ENCODE results near the gene CLEC10A. TPM values are rescaled to one million over a fixed set of nuclear protein-coding genes. Genes with fewer than 3 reads are reported as not detected.
A peak's percentile ranks its signal among the peaks of the same experiment; 100 is the strongest.
"Not testable (repeated sequence)": the region's sequence is repeated elsewhere in the genome, so short reads cannot be mapped to it uniquely, and the experiment has no call there.

Gene CLEC10A
- total and polyA plus RNA-seq, 8 donors = 2.0 to 9.6 (median 3.6) TPM

GRCh38 chr17:7098802-7099459 is 18.9 kb upstream of the CLEC10A start:
- H3K27ac ChIP-seq = no peak overlapping the region
- H3K4me1 ChIP-seq = peaks cover 0 to 24% of the 10 kb centered on the region in 2 donors
- H3K27me3 ChIP-seq = peaks cover 0 to 19% of the 10 kb centered on the region in 2 donors
- ATAC-seq (peak; percentile 44), DNase-seq (peak in 1 of 4 donors; percentile 30)
- intact Hi-C loops (cut with DNase I) = no loop called here
- no peak for TF ChIP-seq CTCF (IDR thresholded peaks at IDR 0.05)
- H3K4me3 ChIP-seq = no peak overlapping the region
- H3K36me3 ChIP-seq = no peaks in the 10 kb centered on the region
- H3K9me3 ChIP-seq = no peaks in the 10 kb centered on the region

GRCh38 chr17:7097940-7098339 is 17.9 kb upstream of the CLEC10A start:
- ATAC-seq (no peak), DNase-seq (no peak)
- H3K4me3 ChIP-seq = no peak overlapping the region
- H3K9me3 ChIP-seq = no peaks in the 10 kb centered on the region
- no peak overlapping the region for H3K27ac ChIP-seq
- peaks cover 0 to 31% of the 10 kb centered on the region in 2 donors for H3K4me1 ChIP-seq
- no peak for TF ChIP-seq CTCF (IDR thresholded peaks at IDR 0.05)
- intact Hi-C loops (cut with DNase I) = no loop called here
- H3K27me3 ChIP-seq = peaks cover 0 to 11% of the 10 kb centered on the region in 2 donors
- no peaks in the 10 kb centered on the region for H3K36me3 ChIP-seq

GRCh38 chr17:7095625-7096024 is 15.6 kb upstream of the CLEC10A start:
- TF ChIP-seq CTCF (IDR thresholded peaks at IDR 0.05) = no peak
- Histone ChIP-seq H3K4me1 (peaks cover 0 to 31% of the 10 kb centered on the region in 2 donors), H3K36me3 (no peaks in the 10 kb centered on the region), H3K9me3 (no peaks in the 10 kb centered on the region), H3K27ac (peak overlapping the region in 1 of 2 donors; percentile 70), H3K4me3 (no peak overlapping the region), H3K27me3 (peaks cover 0 to 2% of the 10 kb centered on the region in 2 donors)
- ATAC-seq (no peak), DNase-seq (no peak)
- intact Hi-C loops (cut with DNase I) = no loop called here

- H3K36me3 ChIP-seq = no peaks in the 10 kb centered on the region
- no peak for TF ChIP-seq CTCF (IDR thresholded peaks at IDR 0.05)
- H3K4me1 ChIP-seq = peaks cover 0 to 31% of the 10 kb centered on the region in 2 donors
- DNase-seq (no peak), ATAC-seq (peak; percentile 14)
- peak overlapping the region; percentile 7 to 70 for H3K27ac ChIP-seq
- no peaks in the 10 kb centered on the region for H3K9me3 ChIP-seq
- no peak overlapping the region for H3K4me3 ChIP-seq
- no peaks in the 10 kb centered on the region for H3K27me3 ChIP-seq
- intact Hi-C loops (cut with DNase I) = no loop called here
Observed at GRCh38 chr17:7094652-7095019, 14.6 kb upstream of the CLEC10A start.

GRCh38 chr17:7091311-7092005 is 11.4 kb upstream of the CLEC10A start:
- DNase-seq; H3K27ac ChIP-seq; H3K4me3 ChIP-seq; H3K36me3 ChIP-seq; H3K9me3 ChIP-seq; intact Hi-C loops (cut with DNase I); ATAC-seq; H3K27me3 ChIP-seq: not testable (repeated sequence)
- H3K4me1 ChIP-seq = peaks cover 0 to 25% of the 10 kb centered on the region in 2 donors

GRCh38 chr17:7089570-7089969 is 9.5 kb upstream of the CLEC10A start:
- H3K27me3 ChIP-seq; H3K4me3 ChIP-seq; DNase-seq; H3K4me1 ChIP-seq; intact Hi-C loops (cut with DNase I); H3K9me3 ChIP-seq; H3K27ac ChIP-seq; H3K36me3 ChIP-seq; ATAC-seq: not testable (repeated sequence)

GRCh38 chr17:7088442-7088841 is 8.4 kb upstream of the CLEC10A start:
- ATAC-seq; intact Hi-C loops (cut with DNase I); H3K4me1 ChIP-seq; H3K27me3 ChIP-seq; H3K27ac ChIP-seq; H3K9me3 ChIP-seq; H3K36me3 ChIP-seq; H3K4me3 ChIP-seq; DNase-seq: not testable (repeated sequence)
